Measurements from ENCODE around the gene WASL. TPM values are rescaled to one million over a fixed set of nuclear protein-coding genes. Genes with fewer than 3 reads are reported as not detected.
A peak's percentile ranks its signal among the peaks of the same experiment; 100 is the strongest.

The WASL gene
- total RNA-seq, 6 experiments from 2014 or later, result 22.7 to 27.6 (median 26.5) TPM

- H3K4me3 Mint-ChIP-seq, result no peak overlapping the region
- peaks cover 4% of the 10 kb centered on the region; the same call in 1 of the 2 replicates for H3K27me3 Mint-ChIP-seq (ENCODE audit: insufficient read depth)
- no peaks in the 10 kb centered on the region for H3K36me3 Mint-ChIP-seq (ENCODE audit: low read depth)
- H3K27ac Mint-ChIP-seq, result no peak overlapping the region
- H3K4me1 Mint-ChIP-seq (ENCODE audit: low read depth), result peaks cover 24% of the 10 kb centered on the region
- TF ChIP-seq, protein P1, sequence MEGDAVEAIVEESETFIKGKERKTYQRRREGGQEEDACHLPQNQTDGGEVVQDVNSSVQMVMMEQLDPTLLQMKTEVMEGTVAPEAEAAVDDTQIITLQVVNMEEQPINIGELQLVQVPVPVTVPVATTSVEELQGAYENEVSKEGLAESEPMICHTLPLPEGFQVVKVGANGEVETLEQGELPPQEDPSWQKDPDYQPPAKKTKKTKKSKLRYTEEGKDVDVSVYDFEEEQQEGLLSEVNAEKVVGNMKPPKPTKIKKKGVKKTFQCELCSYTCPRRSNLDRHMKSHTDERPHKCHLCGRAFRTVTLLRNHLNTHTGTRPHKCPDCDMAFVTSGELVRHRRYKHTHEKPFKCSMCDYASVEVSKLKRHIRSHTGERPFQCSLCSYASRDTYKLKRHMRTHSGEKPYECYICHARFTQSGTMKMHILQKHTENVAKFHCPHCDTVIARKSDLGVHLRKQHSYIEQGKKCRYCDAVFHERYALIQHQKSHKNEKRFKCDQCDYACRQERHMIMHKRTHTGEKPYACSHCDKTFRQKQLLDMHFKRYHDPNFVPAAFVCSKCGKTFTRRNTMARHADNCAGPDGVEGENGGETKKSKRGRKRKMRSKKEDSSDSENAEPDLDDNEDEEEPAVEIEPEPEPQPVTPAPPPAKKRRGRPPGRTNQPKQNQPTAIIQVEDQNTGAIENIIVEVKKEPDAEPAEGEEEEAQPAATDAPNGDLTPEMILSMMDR (IDR thresholded peaks at IDR 0.05), result no peak
- DNase-seq, result no peak
- no peaks in the 10 kb centered on the region for H3K9me3 Mint-ChIP-seq
Observed at GRCh38 chr7:123645516-123645915, 103.3 kb downstream of the WASL start.

DNA sequence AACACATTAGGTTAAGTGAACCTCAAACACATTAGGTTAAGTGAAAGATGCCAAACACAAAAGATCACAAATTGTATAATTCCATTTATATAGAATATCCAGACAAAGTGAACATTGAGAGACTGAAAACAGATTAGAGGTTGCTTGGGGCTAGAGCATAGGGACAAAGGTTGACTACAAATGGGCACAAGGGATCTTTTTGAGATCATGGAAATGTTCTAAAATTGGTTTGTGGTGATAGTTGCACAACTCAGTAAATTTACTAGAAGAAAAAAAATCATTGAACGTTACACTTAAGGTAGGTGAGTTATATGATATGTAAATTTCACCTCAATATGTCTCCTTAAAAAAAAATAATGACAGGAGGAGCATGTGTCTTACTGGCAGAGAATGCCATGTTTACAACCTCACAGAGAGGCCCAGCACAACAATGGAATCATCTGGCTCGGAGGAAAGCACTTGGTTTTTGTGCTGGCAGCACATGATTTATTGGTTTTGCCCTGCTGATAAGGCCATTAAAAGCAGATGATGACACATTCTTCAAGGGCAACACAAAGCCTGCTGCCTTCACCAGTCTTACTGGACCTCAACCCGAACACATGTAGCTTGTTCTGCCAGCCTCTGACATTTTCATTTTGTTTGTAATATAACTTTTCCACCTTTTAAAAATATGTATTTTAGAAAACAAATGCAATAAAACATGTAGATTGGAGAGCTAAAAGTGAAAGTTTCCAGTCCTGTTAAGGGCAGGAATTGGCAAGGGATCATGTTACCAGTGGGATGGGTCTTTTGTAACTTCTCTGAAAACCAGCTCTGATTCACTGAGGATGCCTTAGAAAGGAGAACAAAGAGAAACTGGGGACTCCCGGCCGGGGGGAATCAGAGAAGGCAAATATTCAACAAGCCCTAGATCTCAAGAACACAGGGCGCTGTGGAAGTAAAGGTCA lies 105.0 kb downstream of the WASL start:
- TF ChIP-seq, protein P1 (IDR thresholded peaks at IDR 0.05), result no peak
- Mint-ChIP-seq H3K36me3 (ENCODE audit: low read depth) (no peaks in the 10 kb centered on the region), H3K4me1 (ENCODE audit: low read depth) (peaks cover 24% of the 10 kb centered on the region), H3K9me3 (no peaks in the 10 kb centered on the region), H3K27ac (no peak overlapping the region), H3K27me3 (ENCODE audit: insufficient read depth) (peaks cover 4% of the 10 kb centered on the region; the same call in 1 of the 2 replicates), H3K4me3 (peak overlapping the region; percentile 73)
- peak; percentile 42 for DNase-seq

GRCh38 chr7:123641901-123642300 lies 106.9 kb downstream of the WASL start:
- Mint-ChIP-seq H3K4me1 (ENCODE audit: low read depth) (peaks cover 17% of the 10 kb centered on the region), H3K27me3 (ENCODE audit: insufficient read depth) (no peaks in the 10 kb centered on the region; the same call in 1 of the 2 replicates), H3K4me3 (no peak overlapping the region), H3K9me3 (no peaks in the 10 kb centered on the region), H3K36me3 (ENCODE audit: low read depth) (no peaks in the 10 kb centered on the region), H3K27ac (no peak overlapping the region)
- no peak for DNase-seq
- TF ChIP-seq, protein P1 (IDR thresholded peaks at IDR 0.05), result no peak

DNA sequence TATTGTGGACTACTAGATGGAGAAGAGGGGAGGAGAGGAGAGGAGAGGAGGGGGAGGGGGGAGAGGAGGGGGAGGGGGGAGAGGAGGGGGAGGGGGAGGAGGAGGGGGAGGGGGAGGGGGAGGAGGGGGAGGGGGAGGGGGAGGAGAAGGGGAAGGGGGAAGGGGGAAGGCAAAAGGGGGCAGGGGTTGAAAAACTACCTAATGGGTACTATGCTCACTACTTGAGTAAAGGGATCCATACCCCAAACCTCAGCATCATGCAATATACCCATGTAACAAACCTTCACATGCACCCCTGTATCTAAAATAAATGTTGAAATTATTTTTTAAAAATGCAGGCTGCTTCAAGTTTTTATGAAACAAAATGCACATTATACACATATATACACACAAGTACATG lies 108.2 kb downstream of the WASL start:
- DNase-seq, result no peak
- Mint-ChIP-seq H3K27me3 (ENCODE audit: insufficient read depth) (no peaks in the 10 kb centered on the region; the same call in 1 of the 2 replicates), H3K9me3 (no peaks in the 10 kb centered on the region), H3K27ac (no peak overlapping the region), H3K4me1 (ENCODE audit: low read depth) (peaks cover 14% of the 10 kb centered on the region), H3K36me3 (ENCODE audit: low read depth) (no peaks in the 10 kb centered on the region), H3K4me3 (no peak overlapping the region)
- TF ChIP-seq, protein P1 (IDR thresholded peaks at IDR 0.05), result no peak

DNA sequence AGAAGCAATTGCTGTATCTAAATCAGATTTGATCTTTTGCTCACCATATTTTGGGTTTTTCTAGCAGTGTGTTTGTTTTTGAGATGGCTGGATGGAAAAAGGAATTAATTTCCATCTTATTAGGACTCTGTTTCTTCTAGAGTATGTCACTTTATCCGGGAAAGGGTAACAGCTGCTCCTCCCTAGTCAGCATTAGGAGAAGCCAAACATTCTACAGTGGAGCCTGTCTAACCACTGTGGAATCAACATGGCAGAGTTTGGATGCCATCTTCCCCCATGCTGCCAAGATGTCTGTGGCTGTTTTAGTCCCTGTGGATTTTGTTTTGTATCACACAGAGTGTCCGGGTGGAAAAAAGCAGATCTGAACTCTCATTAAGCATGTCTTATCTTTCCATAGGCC lies 109.2 kb downstream of the WASL start:
- no peak overlapping the region for H3K4me3 Mint-ChIP-seq
- peaks cover 14% of the 10 kb centered on the region for H3K4me1 Mint-ChIP-seq (ENCODE audit: low read depth)
- no peaks in the 10 kb centered on the region for H3K36me3 Mint-ChIP-seq (ENCODE audit: low read depth)
- DNase-seq, result no peak
- H3K27ac Mint-ChIP-seq, result no peak overlapping the region
- no peaks in the 10 kb centered on the region; the same call in 1 of the 2 replicates for H3K27me3 Mint-ChIP-seq (ENCODE audit: insufficient read depth)
- TF ChIP-seq, protein P1 (IDR thresholded peaks at IDR 0.05), result no peak
- no peaks in the 10 kb centered on the region for H3K9me3 Mint-ChIP-seq

Data from HFFc6 (cell line).